HEK293 (cell line): ENCODE data around the gene ARMH4.

Experiments
- CTCF ChIA-PET: fragments of 350-600 bp; formaldehyde crosslinking; extraction: SDS; loops from one replicate; lab custom pipeline; 2021; ENCODE audit warnings: antibody characterized with exemption; lab: Yijun Ruan, JAX
- POLR2A ChIA-PET: fragments of 300-600 bp; formaldehyde crosslinking; extraction: SDS; loops from one replicate; lab custom pipeline; 2020; ENCODE audit warnings: antibody characterized with exemption, inconsistent platforms; lab: Yijun Ruan, JAX
- H3K27ac ChIP-seq: fragments of 200-500 bp; sonication (Bioruptor generic); 2 replicates; pipeline ENCODE4 v1.5.1; 2014; ENCODE audit warnings: low read depth, low read length, control low read depth, inconsistent platforms; ENCODE audit errors: extremely low read depth
- H3K36me3 ChIP-seq, 2 experiments: fragments of 200-500 bp in 1 of 2; sonication (Bioruptor generic) in 1 of 2; 1 replicate in 1 of 2; 2 replicates in 1 of 2; pipeline ENCODE4 v1.5.1; 2014 to 2017; ENCODE audit warnings: inconsistent platforms in 2 of 2, low read length in 2 of 2; ENCODE audit not compliant: control insufficient read depth in 2 of 2, insufficient read depth in 1 of 2
- H3K4me1 ChIP-seq: fragments of 200-500 bp; sonication (Bioruptor generic); 2 replicates; pipeline ENCODE4 v1.5.1; 2014; ENCODE audit warnings: mild to moderate bottlenecking, low read length, inconsistent platforms; ENCODE audit not compliant: control insufficient read depth, insufficient read depth
- H3K4me3 ChIP-seq: 2 replicates; pipeline ENCODE4 v1.5.1; 2011; ENCODE audit warnings: low read depth, mild to moderate bottlenecking, control low read depth, low read length, moderate library complexity
- H3K9me3 ChIP-seq: fragments of 200-500 bp; sonication (Bioruptor generic); 2 replicates; pipeline ENCODE4 v1.5.1; 2014; ENCODE audit warnings: low read depth, low read length, inconsistent platforms; ENCODE audit not compliant: control insufficient read depth, insufficient read depth
- BCL11A ChIP-seq: fragments of 450-650 bp; formaldehyde crosslinking; IDR thresholded peaks from 2 replicates; pipeline ENCODE4 v1.5.1; 2016; ENCODE audit warnings: low read depth, missing biosample characterization, missing genetic modification characterization
- GLIS2 ChIP-seq: fragments of 450-650 bp; formaldehyde crosslinking; IDR thresholded peaks from 2 replicates; pipeline ENCODE4 v1.5.1; 2016; ENCODE audit warnings: missing biosample characterization, missing genetic modification characterization
- KLF7 ChIP-seq: fragments of 450-650 bp; formaldehyde crosslinking; IDR thresholded peaks from 2 replicates; pipeline ENCODE4 v1.5.1; 2016; ENCODE audit warnings: missing biosample characterization, missing genetic modification characterization, borderline replicate concordance
- MYNN ChIP-seq: fragments of 450-650 bp; formaldehyde crosslinking; IDR thresholded peaks from 2 replicates; pipeline ENCODE4 v1.5.1; 2016; ENCODE audit warnings: missing biosample characterization, missing genetic modification characterization, borderline replicate concordance
- OVOL3 ChIP-seq: fragments of 450-650 bp; formaldehyde crosslinking; IDR thresholded peaks from 2 replicates; pipeline ENCODE4 v1.5.1; 2016; ENCODE audit warnings: missing biosample characterization, missing genetic modification characterization
- PRDM2 ChIP-seq: fragments of 450-650 bp; formaldehyde crosslinking; IDR thresholded peaks from 2 replicates; pipeline ENCODE4 v1.5.1; 2016; ENCODE audit warnings: missing biosample characterization, missing genetic modification characterization, borderline replicate concordance
- SP2 ChIP-seq: fragments of 450-650 bp; formaldehyde crosslinking; IDR thresholded peaks from 2 replicates; pipeline ENCODE4 v1.5.1; 2016; ENCODE audit warnings: missing biosample characterization, missing genetic modification characterization
- SP7 ChIP-seq: fragments of 450-650 bp; formaldehyde crosslinking; IDR thresholded peaks from 2 replicates; pipeline ENCODE4 v1.5.1; 2016; ENCODE audit warnings: missing biosample characterization, missing genetic modification characterization
- ZBTB20 ChIP-seq: fragments of 450-650 bp; formaldehyde crosslinking; IDR thresholded peaks from 2 replicates; pipeline ENCODE4 v1.5.1; 2016; ENCODE audit warnings: missing biosample characterization, missing genetic modification characterization
- ZFHX2 ChIP-seq: fragments of 450-650 bp; formaldehyde crosslinking; conservative IDR thresholded peaks from 2 replicates; pipeline ENCODE4 v1.5.1; 2016; ENCODE audit warnings: missing biosample characterization, missing genetic modification characterization
- ZNF155 ChIP-seq: fragments of 450-650 bp; formaldehyde crosslinking; IDR thresholded peaks from 2 replicates; pipeline ENCODE4 v1.5.1; 2016; ENCODE audit warnings: missing biosample characterization, missing genetic modification characterization
- ZNF157 ChIP-seq: fragments of 450-650 bp; formaldehyde crosslinking; IDR thresholded peaks from 2 replicates; pipeline ENCODE4 v1.5.1; 2016; ENCODE audit warnings: missing biosample characterization, missing genetic modification characterization
- ZNF169 ChIP-seq: fragments of 450-650 bp; formaldehyde crosslinking; IDR thresholded peaks from 2 replicates; pipeline ENCODE4 v1.5.1; 2016; ENCODE audit warnings: missing biosample characterization, missing genetic modification characterization
- ZNF18 ChIP-seq: fragments of 450-650 bp; formaldehyde crosslinking; IDR thresholded peaks from 2 replicates; pipeline ENCODE4 v1.5.1; 2016; ENCODE audit warnings: missing biosample characterization, missing genetic modification characterization
- ZNF350 ChIP-seq: fragments of 450-650 bp; formaldehyde crosslinking; IDR thresholded peaks from 2 replicates; pipeline ENCODE4 v1.5.0; 2017; ENCODE audit warnings: missing biosample characterization, mild to moderate bottlenecking, missing genetic modification characterization
- ZNF404 ChIP-seq: fragments of 450-650 bp; formaldehyde crosslinking; IDR thresholded peaks from 2 replicates; pipeline ENCODE4 v1.5.1; 2017; ENCODE audit warnings: missing biosample characterization, missing genetic modification characterization
- ZNF580 ChIP-seq: fragments of 450-650 bp; formaldehyde crosslinking; IDR thresholded peaks from 2 replicates; pipeline ENCODE4 v1.5.1; 2016; ENCODE audit warnings: missing biosample characterization, missing genetic modification characterization
- ZNF596 ChIP-seq: fragments of 450-650 bp; IDR thresholded peaks from 2 replicates; pipeline ENCODE4 v1.5.0; 2018; ENCODE audit warnings: missing biosample characterization, mild to moderate bottlenecking, missing genetic modification characterization, moderate library complexity
- ZNF701 ChIP-seq: fragments of 450-650 bp; formaldehyde crosslinking; IDR thresholded peaks from 2 replicates; pipeline ENCODE4 v1.5.1; 2016; ENCODE audit warnings: missing biosample characterization, missing genetic modification characterization
- ZNF747 ChIP-seq: fragments of 450-650 bp; formaldehyde crosslinking; IDR thresholded peaks from 2 replicates; pipeline ENCODE4 v1.5.1; 2016; ENCODE audit warnings: missing biosample characterization, missing genetic modification characterization
- TF ChIP-seq, protein P1 (sequence below): fragments of 450-650 bp; formaldehyde crosslinking; IDR thresholded peaks from 2 replicates; pipeline ENCODE4 v1.5.1; 2016; ENCODE audit warnings: missing biosample characterization, missing genetic modification characterization

Gene ARMH4

DNA sequence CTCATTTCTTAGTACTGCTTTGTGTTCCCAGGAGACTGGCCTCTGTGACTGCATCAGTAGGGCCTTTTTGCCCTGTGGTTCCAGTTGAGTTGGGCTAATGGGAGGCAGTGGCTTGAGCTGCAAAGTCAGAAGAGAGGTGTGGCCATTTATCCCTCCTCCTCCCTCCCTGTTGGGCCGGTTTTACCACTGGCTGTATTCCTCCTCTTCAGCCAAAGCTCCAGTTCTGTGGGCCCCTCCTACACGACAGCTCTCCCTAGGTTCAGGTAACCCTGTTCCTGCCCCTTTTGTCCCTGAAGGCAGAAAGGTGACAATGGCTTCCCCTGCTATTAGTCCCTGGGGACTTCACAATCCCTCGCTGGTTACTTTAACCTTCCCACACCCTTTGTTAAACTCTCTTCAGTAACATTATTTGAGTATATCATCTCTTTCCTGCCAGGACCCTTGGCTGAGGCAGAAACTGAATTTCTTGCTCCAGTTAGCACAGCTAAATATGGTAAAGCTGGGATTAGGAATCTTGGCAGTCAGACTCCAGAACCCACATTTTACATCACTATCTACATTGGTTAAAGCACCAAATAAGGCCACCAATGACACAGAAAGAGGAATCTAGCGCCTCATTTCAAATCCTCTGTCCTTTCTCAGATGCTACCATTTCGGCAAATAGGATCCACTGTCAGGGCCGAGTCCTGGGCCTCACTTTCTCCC, 164.3 kb downstream of the ARMH4 start:
- Histone ChIP-seq H3K27ac (no peak overlapping the region), H3K4me1 (no peaks in the 10 kb centered on the region), H3K36me3 (no peaks in the 10 kb centered on the region), H3K9me3 (no peaks in the 10 kb centered on the region), H3K4me3 (no peak overlapping the region)
- TF ChIP-seq MYNN (tag by site-specific recombination) (no peak), ZNF701 (tag by site-specific recombination) (no peak), GLIS2 (tag by site-specific recombination) (no peak), PRDM2 (no peak), ZFHX2 (tag by site-specific recombination) (no peak), ZNF157 (tag by site-specific recombination) (no peak), ZNF169 (tag by site-specific recombination) (no peak), ZBTB20 (tag by site-specific recombination) (no peak), ZNF580 (no peak), ZNF18 (tag by site-specific recombination) (no peak), ZNF596 (no peak), SP7 (tag by site-specific recombination) (no peak), ZNF155 (tag by site-specific recombination) (no peak)
- TF ChIP-seq, protein P1, sequence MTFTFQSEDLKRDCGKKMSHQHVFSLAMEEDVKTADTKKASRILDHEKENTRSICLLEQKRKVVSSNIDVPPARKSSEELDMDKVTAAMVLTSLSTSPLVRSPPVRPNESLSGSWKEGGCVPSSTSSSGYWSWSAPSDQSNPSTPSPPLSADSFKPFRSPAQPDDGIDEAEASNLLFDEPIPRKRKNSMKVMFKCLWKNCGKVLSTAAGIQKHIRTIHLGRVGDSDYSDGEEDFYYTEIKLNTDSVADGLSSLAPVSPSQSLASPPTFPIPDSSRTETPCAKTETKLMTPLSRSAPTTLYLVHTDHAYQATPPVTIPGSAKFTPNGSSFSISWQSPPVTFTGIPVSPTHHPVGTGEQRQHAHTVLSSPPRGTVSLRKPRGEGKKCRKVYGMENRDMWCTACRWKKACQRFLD (tag by site-specific recombination), result no peak
- POLR2A ChIA-PET, result no interaction called here
- CTCF ChIA-PET, result no interaction called here

GRCh38 chr14:57987051-57987450, 165.0 kb downstream of the ARMH4 start:
- POLR2A ChIA-PET, result no interaction called here
- Histone ChIP-seq H3K36me3 (no peaks in the 10 kb centered on the region), H3K9me3 (no peaks in the 10 kb centered on the region)
- no peak for TF ChIP-seq ZNF350 (tag by site-specific recombination)
- no peak for TF ChIP-seq ZNF596
- no peak for TF ChIP-seq ZNF404 (tag by site-specific recombination)
- no peak for TF ChIP-seq ZNF580
- no peak for TF ChIP-seq SP7 (tag by site-specific recombination)
- no peak for TF ChIP-seq SP2 (tag by site-specific recombination)
- no peak for TF ChIP-seq BCL11A
- TF ChIP-seq ZNF747, result no peak
- TF ChIP-seq KLF7 (tag by site-specific recombination), result no peak
- no peak for TF ChIP-seq OVOL3
- TF ChIP-seq, all 188 proteins: peak for 0
- CTCF ChIA-PET, result no interaction called here
- no peak overlapping the region for H3K4me3 ChIP-seq
- H3K27ac ChIP-seq, result no peak overlapping the region
- H3K4me1 ChIP-seq, result no peaks in the 10 kb centered on the region
